ENCODE measurements around the gene ARMH1. TPM values are rescaled to one million over a fixed set of nuclear protein-coding genes. Genes with fewer than 3 reads are reported as not detected.

ARMH1 gene
- total and polyA plus RNA-seq, 2 donors (not counting 1 experiment from before 2014, with no cell fraction given) = 10.2 to 225 TPM

GRCh38 chr1:44672254-44672955, 2.1 kb upstream of the ARMH1 start:
- peak overlapping the region; percentile 70 for H2AFZ ChIP-seq (ENCODE audit: insufficient read depth, low read depth, low read length, poor library complexity, severe bottlenecking)
- H3K9me3 Mint-ChIP-seq (ENCODE audit: insufficient read depth) = no peaks in the 10 kb centered on the region

More at GRCh38 chr1:44672254-44672955, 2.1 kb upstream of the ARMH1 start:
- H3K9ac ChIP-seq (ENCODE audit: low read length) = no peak overlapping the region
- DNase-seq (peak; percentile 61), ATAC-seq (ENCODE audit: low read depth) (no peak)
- no peak overlapping the region for H3K4me3 ChIP-seq (ENCODE audit: control extremely low read depth in 1 of 5, extremely low read depth in 1 of 5, insufficient read depth in 1 of 5, low read depth in 2 of 5, low read length in 4 of 5)
- peak overlapping the region; percentile 91 for H3K4me3 Mint-ChIP-seq
- no peaks in the 10 kb centered on the region for H3K9me3 ChIP-seq (ENCODE audit: control extremely low read depth in 1 of 3, control insufficient read depth in 2 of 3, insufficient read depth in 1 of 3, low read length in 2 of 3)
- 0% methylated on average over 4 of the region's 13 CpGs for WGBS (ENCODE audit: insufficient coverage)
- ChIA-PET POLR2A (no interaction called here), CTCF (interaction anchor here (1.0 to 5.3 kb wide), 5 partner anchors 13 to 100 kb away, joined by 3 to 33 read pairs (median 3); no protein-coding TSS in a partner anchor)
- peaks cover 35% of the 10 kb centered on the region for H3K4me1 Mint-ChIP-seq
- peaks cover 34 to 50% of the 10 kb centered on the region in 2 donors for H3K4me1 ChIP-seq (ENCODE audit: control insufficient read depth in 2 of 2, insufficient read depth in 2 of 2, low read length in 2 of 2)
- no peaks in the 10 kb centered on the region for H3K27me3 Mint-ChIP-seq
- TF ChIP-seq, protein P1, sequence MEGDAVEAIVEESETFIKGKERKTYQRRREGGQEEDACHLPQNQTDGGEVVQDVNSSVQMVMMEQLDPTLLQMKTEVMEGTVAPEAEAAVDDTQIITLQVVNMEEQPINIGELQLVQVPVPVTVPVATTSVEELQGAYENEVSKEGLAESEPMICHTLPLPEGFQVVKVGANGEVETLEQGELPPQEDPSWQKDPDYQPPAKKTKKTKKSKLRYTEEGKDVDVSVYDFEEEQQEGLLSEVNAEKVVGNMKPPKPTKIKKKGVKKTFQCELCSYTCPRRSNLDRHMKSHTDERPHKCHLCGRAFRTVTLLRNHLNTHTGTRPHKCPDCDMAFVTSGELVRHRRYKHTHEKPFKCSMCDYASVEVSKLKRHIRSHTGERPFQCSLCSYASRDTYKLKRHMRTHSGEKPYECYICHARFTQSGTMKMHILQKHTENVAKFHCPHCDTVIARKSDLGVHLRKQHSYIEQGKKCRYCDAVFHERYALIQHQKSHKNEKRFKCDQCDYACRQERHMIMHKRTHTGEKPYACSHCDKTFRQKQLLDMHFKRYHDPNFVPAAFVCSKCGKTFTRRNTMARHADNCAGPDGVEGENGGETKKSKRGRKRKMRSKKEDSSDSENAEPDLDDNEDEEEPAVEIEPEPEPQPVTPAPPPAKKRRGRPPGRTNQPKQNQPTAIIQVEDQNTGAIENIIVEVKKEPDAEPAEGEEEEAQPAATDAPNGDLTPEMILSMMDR (IDR thresholded peaks at IDR 0.05) = no peak
- no peak for TF ChIP-seq EZH2 (IDR thresholded peaks at IDR 0.05; ENCODE audit: borderline replicate concordance, insufficient read depth, low read depth, low read length, poor library complexity, severe bottlenecking)
- peaks cover 2% of the 10 kb centered on the region for H3K79me2 ChIP-seq (ENCODE audit: control insufficient read depth, insufficient read depth, low read length)
- peak overlapping the region; percentile 55 for H3K4me2 ChIP-seq (replicated peaks; ENCODE audit: low read depth, low read length, poor library complexity, severe bottlenecking)
- no peaks in the 10 kb centered on the region for H3K27me3 ChIP-seq (replicated peaks in 1 of 4; ENCODE audit: control extremely low read depth in 1 of 4, control insufficient read depth in 3 of 4, insufficient read depth in 4 of 4, low read length in 3 of 4)
- intact Hi-C loops (cut with micrococcal nuclease) = loop anchor here (5.0 kb wide), 1 partner anchor 50 kb away; no protein-coding TSS in a partner anchor
- peak overlapping the region; percentile 37 to 38 for H3K27ac ChIP-seq (ENCODE audit: low read length in 2 of 2)
- H3K36me3 ChIP-seq (replicated peaks in 1 of 2; ENCODE audit: control extremely low read depth in 1 of 2, control insufficient read depth in 1 of 2, extremely low read depth in 1 of 2, insufficient read depth in 2 of 2, low read length in 1 of 2) = no peaks in the 10 kb centered on the region
- peak overlapping the region; percentile 85 for H3K27ac Mint-ChIP-seq
- no peaks in the 10 kb centered on the region for H4K20me1 ChIP-seq (ENCODE audit: control insufficient read depth, insufficient read depth, low read length, poor library complexity, severe bottlenecking)

Measured in B cell (primary cell).